K562 (cell line): ENCODE results near the gene TK1. TPM values are rescaled to one million over a fixed set of nuclear protein-coding genes. Genes with fewer than 3 reads are reported as not detected.

Source experiments
- ASH1L ChIP-seq: fragments of 450-650 bp; IDR thresholded peaks from 2 replicates; pipeline ENCODE4 v1.6.1; 2018; ENCODE audit warnings: borderline replicate concordance, mild to moderate bottlenecking, low read depth; ENCODE audit not compliant: partially characterized antibody
- ATF1 ChIP-seq, 2 experiments: fragments of 450-650 bp in 1 of 2; IDR thresholded peaks; 2 replicates each; pipeline ENCODE4 v1.6.1; 2016; ENCODE audit warnings: missing compliant biosample characterization in 1 of 2, missing genetic modification characterization in 1 of 2
- ATF4 ChIP-seq: fragments of 450-650 bp; formaldehyde crosslinking; IDR thresholded peaks from 2 replicates; pipeline ENCODE4 v1.4.0; 2022; ENCODE audit warnings: mild to moderate bottlenecking, moderate library complexity
- CHD1 ChIP-seq: fragments of 200-600 bp; sonication (generic); IDR thresholded peaks from one replicate; pipeline ENCODE4 v1.6.1; 2012; ENCODE audit warnings: mild to moderate bottlenecking, moderate library complexity, low read length, inconsistent platforms
- ELF4 ChIP-seq: fragments of 450-650 bp; formaldehyde crosslinking; IDR thresholded peaks from 2 replicates; pipeline ENCODE4 v1.4.0; 2022; ENCODE audit warnings: missing genetic modification characterization
- ETV5 ChIP-seq: sonication (generic); formaldehyde crosslinking; IDR thresholded peaks from 2 replicates; pipeline ENCODE4 v1.4.0; 2020; ENCODE audit warnings: low read depth, mild to moderate bottlenecking, missing genetic modification reagents
- FOXJ3 ChIP-seq: sonication (generic); formaldehyde crosslinking; IDR thresholded peaks from 2 replicates; pipeline ENCODE4 v1.4.0; 2020; ENCODE audit warnings: mild to moderate bottlenecking, missing genetic modification reagents
- GABPB1 ChIP-seq: sonication (generic); formaldehyde crosslinking; IDR thresholded peaks from 2 replicates; pipeline ENCODE4 v1.8.0; 2022; ENCODE audit warnings: mild to moderate bottlenecking, missing genetic modification reagents
- MCM3 ChIP-seq: fragments of 450-650 bp; IDR thresholded peaks from 2 replicates; pipeline ENCODE4 v1.6.1; 2016
- RBM17 ChIP-seq: fragments of 200-400 bp; formaldehyde crosslinking; IDR thresholded peaks from 2 replicates; pipeline ENCODE4 v1.6.1; 2017; ENCODE audit warnings: low read depth, mild to moderate bottlenecking, low read length, borderline replicate concordance
- REST ChIP-seq, 2 experiments: fragments of 450-650 bp; formaldehyde crosslinking in 1 of 2; IDR thresholded peaks; 2 replicates each; pipeline versions ENCODE4 v1.4.0 to v1.6.1; 2014 to 2020; ENCODE audit warnings: mild to moderate bottlenecking in 2 of 2, borderline replicate concordance in 1 of 2, low read depth in 1 of 2
- THRB ChIP-seq: fragments of 450-650 bp; formaldehyde crosslinking; conservative IDR thresholded peaks from 2 replicates; pipeline ENCODE4 v1.4.0; 2022; ENCODE audit warnings: mild to moderate bottlenecking, missing genetic modification characterization
- ZFP36 ChIP-seq: fragments of 150-350 bp; IDR thresholded peaks from 2 replicates; pipeline ENCODE4 v1.6.1; 2018; ENCODE audit warnings: low read length, low read depth; ENCODE audit not compliant: partially characterized antibody
- ZNF165 ChIP-seq: fragments of 250-450 bp; sonication (Bioruptor Pico); IDR thresholded peaks from 2 replicates; pipeline ENCODE4 v1.4.0; 2020; ENCODE audit warnings: borderline replicate concordance
- polyA plus RNA-seq, 8 experiments: library from polyadenylated mRNA; depleted of rRNA in 4 of 8; stranded (reverse) in 5 of 8; unstranded in 3 of 8; fragments of >200 nt; fragmentation: Nextera tagmentation in 2 of 8; fragmentation: Illumina TruSeq in 1 of 8; extraction: Ambion mirVana in 2 of 8; extraction: Trizol in 1 of 8; gene quantifications; 2 replicates each; pipeline versions ENCODE4 v1.2.1 to v1.2.3, GENCODE V29; 2011 to 2014; ENCODE audit warnings: inconsistent platforms in 1 of 8, missing spikeins in 1 of 8
- total RNA-seq, 7 experiments: library from RNA; depleted of rRNA in 6 of 7; stranded (reverse); fragments of >200 nt in 6 of 7; fragmentation: Illumina TruSeq in 2 of 7; extraction: Trizol in 2 of 7; gene quantifications; 2 replicates each; pipeline versions ENCODE4 v1.2.1 to v1.2.3, GENCODE V29; 2011 to 2021; ENCODE audit warnings: low replicate concordance in 1 of 7

TK1 gene
- total and polyA plus RNA-seq, 9 of the 15 experiments (the other 6 are each of a cell fraction or from before 2014, with no cell fraction given), result 8.4 to 280 (median 103) TPM

- TF ChIP-seq THRB (CRISPR knock-in tag), result no peak
- TF ChIP-seq GABPB1 (CRISPR knock-in tag), result peak; percentile 43; the same call in 1 of the 2 replicates
- TF ChIP-seq ASH1L, result no peak
- no peak for TF ChIP-seq ATF1 (CRISPR knock-in tag; IDR thresholded peaks at IDR 0.05)
- TF ChIP-seq ATF1 (tag; IDR thresholded peaks at IDR 0.05), result peak; percentile 60
- TF ChIP-seq RBM17, result no peak
- TF ChIP-seq ZFP36, result no peak
- TF ChIP-seq ELF4 (CRISPR knock-in tag), result peak; percentile 59; the same call in 1 of the 2 replicates
- TF ChIP-seq ATF4 (CRISPR knock-in tag), result no peak
- peak; percentile 88 for TF ChIP-seq ETV5 (CRISPR knock-in tag)
- TF ChIP-seq FOXJ3 (CRISPR knock-in tag), result no peak
- no peak for TF ChIP-seq MCM3
- TF ChIP-seq REST (IDR thresholded peaks at IDR 0.05; ENCODE audit: borderline replicate concordance), result peak; percentile 55
- TF ChIP-seq REST (CRISPR knock-in tag; IDR thresholded peaks at IDR 0.05; ENCODE audit: low read depth), result peak; percentile 14; the same call in 1 of the 2 replicates
- no peak for TF ChIP-seq ZNF165 (CRISPR knock-in tag)
- no peak for TF ChIP-seq CHD1
Measured at GRCh38 chr17:78128551-78129350, 58.1 kb downstream of the TK1 start, which contains the start of gene TMC6 (continued).
